Embryonic facial prominence (tissue), 1 donor: ENCODE measurements around the gene TRABD2A.

ENCODE experiments used
- DNase-seq: peaks from one replicate; pipeline ENCODE4 v3.0.0-alpha.2; 2016; ENCODE audit errors: extremely low spot score

Gene TRABD2A

DNA sequence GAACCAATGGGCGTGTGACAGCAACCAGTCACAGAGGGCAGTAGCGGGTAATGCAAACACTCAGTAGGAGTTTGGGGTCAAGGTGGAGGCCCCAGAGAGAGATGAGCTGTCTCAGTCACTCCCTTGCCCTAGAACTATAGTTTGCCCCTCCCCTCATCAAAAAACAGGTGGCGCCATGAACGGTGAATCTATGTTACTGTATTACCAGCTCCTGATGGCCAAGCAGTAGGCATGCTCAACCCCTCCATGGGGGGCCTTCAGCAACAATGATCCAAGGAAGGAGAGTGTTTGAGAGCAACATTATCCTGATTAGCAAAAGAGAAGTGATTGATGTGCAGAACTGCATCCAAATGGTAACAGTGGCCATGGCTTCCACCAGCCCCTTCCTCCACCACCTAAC is 30.4 kb downstream of the TRABD2A start:
- DNase-seq = no peak

DNA sequence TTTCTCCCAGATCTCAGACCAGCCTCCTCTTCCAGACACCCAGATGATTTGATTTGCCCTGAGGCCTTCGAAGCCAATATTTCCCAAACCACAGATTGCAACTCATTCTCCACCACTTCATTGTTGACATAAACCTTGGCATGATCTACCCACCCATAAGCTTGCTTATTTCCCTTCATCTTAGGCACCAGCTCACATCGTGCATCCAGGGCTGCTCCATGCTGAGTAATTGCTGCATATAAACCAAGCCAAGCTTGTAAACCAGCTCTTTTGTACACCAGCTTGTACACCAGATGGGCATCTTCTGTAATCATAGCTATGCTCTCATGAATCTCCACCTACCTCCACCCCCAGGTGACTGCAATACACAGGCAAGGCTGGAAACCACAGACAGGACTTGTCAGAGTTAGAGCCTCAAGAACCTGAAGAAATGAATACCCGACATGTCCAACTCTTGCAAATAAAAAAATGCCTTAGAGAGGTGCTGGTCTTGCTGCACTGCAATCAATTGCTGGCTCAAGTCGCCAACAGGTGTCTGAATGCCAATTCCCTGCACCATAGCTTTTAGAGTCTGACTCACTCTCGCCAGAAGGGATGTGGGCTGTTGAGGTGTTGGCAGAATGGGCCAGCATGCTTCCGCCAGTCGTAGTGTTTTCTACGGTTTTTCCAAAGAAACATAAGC is 31.5 kb downstream of the TRABD2A start:
- no peak for DNase-seq

DNA sequence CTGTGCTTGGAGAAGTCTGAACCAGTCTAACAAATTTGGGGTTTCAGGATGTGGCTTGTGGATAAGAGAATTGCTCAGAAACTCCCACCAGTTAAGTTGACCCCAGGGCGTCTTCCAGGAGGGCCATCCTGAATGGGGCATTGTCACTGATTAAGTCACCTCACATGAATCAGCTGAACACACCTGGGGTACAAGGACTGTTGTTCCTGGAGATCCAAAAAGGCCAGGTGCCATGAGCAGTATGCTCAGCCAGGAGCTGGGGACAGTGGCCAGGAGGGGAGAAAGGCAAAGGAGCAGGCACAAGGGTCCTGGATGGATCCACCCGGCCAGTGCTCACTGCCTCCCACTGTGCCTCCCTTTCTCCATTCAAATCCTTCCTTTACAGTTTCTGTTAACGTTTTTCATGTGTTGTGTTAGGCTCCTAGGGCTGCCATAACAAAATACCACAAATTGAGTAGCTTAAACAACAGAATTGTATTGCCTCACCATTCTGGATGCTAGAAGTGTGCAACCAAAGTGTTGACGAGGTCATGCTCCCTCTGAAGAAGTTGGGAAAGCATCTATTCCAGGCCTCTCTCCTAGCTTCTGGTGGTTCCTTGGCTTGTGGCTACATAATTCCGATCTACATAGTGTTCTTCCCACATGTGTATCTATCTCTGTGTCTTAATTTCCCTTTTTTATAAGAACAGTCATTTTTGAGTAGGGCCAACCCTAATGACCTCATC is 33.4 kb downstream of the TRABD2A start:
- no peak for DNase-seq

DNA sequence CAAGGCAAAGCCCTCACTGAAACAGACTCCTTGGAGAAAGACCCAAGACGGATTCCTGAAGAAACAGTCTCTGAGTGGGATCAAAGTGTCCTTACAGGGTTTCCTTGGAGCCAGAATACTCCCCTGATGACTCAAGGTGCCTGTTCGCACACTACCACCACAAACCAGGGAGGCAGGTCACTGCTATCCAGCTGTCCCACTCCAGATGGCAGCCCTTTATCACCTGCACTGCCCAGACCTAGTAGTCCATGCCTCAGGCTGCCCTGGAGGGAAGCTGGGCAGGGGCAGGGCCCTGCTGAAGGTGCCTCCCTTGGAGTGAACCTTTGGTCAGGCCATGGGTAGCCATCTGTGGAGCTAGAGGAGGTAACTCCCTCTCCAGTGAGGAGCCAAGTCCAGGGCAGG is 34.1 kb downstream of the TRABD2A start:
- DNase-seq = no peak

DNA sequence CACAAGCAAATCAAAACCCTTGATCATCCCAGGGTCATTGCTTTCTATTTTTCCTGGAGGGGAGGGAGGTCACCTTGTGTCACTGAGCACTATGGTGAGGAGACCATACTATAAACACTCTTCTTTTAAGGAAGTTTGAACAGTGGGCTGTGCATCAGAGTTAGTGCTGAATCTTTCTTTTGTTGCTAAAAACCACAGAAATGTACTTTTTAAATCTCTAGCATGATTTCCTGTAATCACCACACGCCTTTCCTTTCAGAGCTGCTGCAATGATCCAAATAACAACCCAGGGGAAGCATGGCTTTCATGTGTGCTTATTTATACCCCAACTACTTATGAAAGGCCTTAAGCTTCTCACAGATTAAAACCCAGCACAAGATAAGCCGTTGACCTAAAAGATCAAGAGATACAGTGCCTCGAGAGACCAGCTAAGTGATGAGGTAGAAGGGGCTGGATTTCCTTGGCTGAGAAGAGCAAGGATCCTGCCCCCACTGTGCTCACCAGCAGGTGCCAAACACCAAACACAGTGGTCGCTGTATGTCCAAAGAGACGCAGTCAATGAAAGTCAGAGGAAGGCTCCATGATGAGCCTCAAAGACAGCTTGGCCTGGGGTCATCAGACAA is 34.7 kb downstream of the TRABD2A start:
- no peak for DNase-seq

DNA sequence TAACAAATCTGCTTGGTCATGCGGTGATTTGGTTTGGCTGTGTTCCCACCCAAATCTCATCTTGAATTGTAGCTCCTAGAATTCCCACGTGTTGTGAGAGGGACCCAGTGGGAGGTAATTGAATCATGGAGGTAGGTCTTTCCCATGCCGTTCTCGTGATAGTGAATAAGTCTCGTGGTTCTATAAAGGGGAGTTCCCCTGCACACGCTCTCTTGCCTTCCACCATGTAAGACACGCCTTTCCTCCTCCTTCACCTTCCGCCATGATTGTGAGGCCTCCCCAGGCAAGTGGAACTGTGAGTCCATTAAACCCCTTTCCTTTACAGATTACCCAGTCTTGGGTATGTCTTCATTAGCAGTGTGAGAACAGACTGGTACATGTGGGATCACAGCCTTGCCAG is 36.7 kb downstream of the TRABD2A start:
- DNase-seq = no peak

DNA sequence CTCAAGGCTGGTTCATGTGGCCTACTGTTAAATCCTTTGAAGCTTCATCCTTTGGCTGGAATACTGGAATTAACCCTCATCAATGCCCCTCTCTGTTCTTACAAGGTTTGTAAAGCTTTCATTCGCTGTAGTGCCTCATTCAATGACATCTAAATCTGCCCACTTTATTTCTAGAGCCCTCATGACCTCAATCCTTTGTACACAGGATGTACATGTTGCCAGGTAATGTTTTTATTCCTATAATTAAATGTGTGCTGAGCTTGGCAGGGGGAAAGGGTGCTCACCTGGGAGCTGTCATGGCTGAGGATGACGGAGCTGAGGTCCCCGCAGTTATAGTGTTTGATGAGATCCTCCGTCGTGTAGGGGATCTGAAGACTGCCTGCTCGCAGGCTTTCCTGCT is 39.3 kb downstream of the TRABD2A start:
- no peak for DNase-seq

DNA sequence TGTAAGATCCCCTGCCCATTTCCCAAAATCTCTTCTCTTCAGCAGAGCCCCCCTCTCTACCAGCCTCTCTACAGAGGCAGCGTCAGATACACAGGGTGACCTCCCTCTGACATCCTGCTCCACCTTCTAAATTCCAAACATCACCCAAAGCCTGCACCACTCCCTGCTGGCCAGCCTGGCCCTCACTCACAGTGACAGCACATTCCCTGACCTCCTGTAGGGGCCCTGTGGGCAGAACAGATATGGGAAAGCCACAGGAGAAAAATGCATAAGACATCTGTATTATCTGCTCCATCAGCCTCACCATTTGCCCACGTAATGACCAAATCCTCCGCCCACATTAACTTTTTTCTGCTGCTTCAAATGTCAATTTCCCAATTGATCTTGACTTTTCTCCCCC is 40.6 kb downstream of the TRABD2A start:
- no peak for DNase-seq

DNA sequence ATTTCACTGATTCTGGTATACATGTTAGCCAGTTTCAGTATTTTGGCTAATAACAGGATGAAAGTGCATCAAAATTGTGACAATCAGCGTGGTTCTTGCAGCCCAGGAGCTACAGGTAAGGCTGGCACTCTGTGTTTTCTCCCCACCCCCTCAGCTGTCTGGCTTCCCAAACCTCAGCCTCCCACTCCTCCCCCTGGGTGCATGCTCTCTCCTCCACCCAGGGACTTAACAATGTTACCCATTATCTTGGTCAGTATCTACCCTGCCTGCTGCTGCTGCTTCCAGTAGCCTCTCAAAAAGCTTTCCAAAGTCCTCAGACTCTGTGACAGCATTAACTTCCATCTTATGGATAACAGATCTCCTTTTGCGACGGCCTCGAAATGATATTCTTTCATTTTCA is 41.0 kb downstream of the TRABD2A start:
- DNase-seq = no peak

DNA sequence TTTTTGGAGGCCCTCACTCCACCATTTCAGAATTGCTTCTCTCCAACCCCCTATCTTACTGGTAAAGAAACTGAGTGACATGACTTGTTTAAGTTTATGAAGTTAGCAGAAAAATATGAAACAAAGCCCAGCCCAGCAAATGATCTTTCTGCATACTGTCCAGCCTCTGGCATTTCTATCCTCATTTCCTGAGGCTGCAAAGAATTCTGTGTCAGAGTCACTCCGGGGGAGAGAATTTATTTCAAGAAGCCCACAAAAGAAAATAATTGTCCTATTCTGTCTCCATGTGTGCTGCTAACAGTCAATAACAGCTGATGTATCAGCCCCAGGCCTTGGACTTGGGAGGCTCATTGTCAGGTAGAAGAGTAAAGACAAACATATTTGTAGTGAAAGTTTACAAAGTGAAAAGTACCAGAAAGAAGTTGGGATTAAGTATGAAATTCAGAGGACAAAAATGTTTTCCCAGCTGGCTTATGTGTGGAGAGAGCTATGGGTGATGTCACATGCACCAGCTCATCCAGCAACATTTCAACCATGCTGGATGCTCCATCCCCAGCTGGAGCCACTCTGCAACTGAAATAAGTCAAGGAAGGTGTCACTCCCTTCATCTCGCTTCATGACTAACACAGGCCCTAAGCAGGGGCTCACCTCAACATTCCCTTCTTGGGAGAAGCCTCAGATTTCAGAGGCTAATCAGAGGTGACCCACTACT is 42.3 kb downstream of the TRABD2A start:
- no peak for DNase-seq

DNA sequence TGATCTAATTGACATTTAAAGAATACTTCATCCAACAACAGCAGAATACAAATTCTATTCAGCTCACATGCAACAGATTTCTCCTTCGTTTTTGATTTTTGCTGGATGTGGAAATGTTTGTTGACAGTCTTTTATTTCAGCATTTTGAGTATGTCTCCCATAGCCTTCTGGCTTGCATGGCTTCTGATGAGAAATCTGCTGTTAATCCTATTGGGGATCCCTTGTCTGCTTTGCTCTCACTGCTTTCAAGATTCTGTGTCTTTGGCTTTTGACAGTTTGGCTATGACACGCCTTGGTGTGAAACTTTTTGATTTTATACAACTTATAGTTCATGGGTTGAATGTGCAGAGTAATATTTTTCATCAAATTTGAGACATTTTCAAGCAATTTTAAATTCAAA is 44.7 kb downstream of the TRABD2A start:
- no peak for DNase-seq

DNA sequence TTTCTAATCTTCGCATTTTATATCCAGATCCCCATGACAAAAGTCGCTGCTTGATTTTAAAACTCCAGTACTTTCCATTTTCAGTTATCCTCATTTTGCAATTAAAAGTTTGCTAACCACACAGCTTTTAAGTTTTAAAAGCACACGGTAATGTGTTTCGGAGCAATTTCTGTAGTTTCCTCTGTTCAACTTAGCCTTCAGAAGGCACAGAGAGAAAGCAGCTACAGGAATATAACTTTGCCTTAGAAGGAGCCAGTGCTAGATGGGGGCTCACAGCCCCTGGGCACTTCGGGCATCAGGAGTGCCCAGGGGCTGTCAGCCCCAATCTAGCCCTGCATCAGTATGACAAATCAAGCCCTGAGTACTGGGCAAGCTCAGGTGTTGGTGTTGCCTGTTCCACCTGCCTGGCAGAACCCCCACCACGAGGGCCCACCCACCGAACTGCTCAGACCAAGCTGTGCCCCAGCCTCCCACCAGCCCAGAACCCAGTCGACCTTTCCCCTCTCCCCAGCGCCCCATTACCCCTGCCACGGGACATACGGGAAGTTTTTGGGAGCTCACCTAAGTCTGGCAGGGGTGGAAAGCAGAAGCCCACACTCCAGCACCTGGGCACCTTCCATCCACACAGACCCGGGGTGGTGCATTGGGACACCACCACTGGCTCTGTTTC is 47.3 kb downstream of the TRABD2A start:
- DNase-seq = no peak

DNA sequence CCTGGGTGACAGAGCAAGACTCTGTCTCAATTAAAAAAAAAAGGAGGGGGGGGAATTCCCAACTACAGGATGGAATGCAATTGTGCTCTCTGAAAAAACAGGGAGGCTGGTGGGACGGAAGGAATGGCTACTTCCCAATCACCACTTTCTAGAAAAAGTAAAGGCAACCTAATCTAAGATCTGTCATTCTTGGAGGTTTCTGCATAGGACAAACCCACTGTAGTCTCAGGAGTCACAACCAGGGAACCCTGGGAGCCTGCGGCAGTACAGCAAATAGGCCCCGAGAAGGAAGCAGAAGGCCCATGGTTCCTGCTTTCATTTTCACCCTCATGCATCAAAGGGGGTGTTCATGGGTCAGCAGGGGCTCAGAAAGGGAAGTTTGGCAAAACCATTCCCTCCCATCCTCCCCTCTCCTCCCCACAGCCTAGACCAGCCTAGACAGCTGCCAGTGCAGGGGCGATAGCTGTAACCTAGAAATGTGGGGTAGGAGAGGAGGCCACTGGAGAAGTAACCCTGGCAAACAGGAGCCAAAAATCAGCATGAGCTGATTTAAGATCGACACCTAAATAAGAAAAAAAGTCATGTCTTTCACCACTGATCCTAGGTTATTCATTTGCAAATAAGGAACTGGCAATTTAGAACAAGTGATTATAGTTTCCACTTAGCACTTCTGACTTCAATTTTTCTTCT is 48.0 kb downstream of the TRABD2A start:
- DNase-seq = no peak

DNA sequence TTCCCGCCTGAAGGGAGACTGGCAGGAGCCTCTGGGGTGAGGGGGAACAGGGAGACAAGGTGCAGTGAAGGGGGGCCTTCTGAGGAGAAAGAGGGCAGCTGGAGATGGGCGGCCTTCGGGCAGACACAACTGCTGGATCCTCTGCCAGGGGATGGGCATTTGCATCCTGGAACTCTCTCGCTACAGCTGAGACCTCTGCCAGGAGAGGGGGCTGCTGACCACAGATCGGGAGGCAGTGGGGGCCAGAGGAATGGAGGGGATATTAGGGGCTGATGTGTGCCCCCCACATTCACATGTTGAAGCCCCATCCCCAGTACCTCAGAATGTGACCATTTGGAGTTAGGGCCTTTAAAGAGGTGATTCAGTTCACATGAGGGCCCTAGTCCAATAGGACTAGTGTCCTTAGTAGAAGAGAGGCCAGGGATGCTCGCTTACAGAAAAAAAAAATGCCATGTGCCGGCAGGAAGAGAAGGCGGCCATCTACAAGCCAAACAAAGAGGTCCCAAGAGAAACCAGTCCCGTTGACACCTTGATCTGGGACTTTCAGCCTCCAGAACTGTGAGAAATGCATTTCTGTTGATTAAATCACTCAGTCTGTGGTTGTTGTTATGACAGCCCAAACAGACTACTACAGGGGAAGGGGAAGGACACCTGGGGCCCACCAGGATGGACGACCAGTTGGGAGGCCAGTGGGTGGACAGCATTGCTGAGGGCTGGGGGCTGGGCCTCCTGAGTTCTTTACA is 50.0 kb downstream of the TRABD2A start:
- no peak for DNase-seq

DNA sequence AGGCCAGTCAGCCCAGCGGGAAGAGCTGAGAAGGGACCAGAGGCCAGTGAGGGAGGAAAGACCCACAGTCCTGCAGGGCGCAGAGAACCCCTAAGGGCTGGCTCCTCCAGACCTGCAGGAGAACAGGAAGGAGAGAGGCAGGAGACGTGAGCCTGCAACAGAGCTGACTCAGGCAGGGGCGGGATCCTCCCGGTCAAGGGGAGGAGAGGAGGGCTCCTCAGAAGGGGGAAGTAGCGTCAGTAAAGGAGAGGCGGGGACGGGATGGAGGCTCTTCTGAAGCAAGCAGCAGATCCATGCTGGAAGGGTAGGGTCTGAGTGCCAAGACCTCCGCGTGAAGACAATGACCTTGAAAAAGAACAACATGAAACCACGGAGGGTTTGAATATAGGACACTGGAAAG is 50.8 kb downstream of the TRABD2A start:
- DNase-seq = no peak

DNA sequence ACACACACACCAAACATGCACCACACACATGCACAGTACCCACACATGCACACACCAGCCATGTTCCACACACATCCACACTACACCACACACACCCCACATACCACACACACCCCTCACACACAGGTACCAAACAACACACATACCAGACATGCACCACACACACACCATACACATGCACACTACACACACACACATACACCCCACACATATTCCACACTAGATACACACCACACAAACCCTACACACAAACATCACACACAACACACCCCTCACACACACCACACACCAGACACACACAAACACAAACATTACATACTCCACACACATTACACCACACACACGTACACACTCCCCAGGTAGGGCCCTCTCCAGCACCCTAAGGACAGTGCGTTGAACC is 51.2 kb downstream of the TRABD2A start:
- DNase-seq = no peak

DNA sequence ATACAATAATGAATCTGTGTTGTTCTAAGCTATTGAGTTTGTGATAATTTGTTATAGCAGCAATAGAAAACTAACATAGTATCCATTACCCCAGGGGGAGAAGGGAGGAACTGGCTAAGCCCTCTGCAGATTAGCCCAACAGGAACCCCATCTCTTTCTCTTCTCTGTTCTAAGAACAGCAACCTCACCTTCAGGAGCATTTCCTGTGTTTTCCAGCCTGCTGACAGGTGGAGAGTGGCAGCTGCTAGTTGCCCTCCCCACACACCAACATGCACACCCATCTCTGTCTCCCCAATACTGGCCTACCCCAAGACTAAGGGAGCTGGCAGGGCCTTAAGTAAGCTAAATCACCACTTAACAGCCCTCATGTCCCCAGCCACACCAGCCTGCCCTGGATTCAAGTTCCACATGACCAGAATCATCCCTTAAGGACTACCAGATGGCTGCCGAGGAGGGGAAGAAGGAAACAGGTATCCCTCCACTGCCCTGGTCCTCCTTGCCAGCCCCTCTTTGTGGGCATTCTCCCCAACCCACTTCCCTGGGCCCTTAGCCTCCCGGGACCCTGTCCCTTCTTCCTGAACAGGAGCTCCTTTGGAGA is 52.8 kb downstream of the TRABD2A start:
- DNase-seq = no peak

DNA sequence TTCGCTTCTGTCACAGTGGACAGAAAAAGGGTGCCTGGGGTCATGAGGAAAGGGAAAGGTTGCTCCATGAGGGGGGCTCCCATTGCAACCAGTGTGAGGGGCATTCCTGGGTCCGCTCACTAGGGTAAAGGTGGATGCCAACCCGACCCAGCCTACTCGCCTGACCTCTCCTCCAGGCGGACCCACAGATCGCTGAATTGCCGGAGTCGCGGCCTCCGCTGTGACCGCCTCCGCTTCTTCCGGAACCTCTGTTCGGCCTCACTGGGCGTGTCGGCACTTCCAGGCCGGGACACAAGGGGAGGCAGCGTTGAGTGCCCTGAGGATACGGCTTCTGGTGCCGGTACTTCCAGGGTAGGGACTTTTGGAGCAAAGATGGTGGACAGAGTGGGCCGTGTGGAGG is 57.1 kb downstream of the TRABD2A start:
- no peak for DNase-seq

DNA sequence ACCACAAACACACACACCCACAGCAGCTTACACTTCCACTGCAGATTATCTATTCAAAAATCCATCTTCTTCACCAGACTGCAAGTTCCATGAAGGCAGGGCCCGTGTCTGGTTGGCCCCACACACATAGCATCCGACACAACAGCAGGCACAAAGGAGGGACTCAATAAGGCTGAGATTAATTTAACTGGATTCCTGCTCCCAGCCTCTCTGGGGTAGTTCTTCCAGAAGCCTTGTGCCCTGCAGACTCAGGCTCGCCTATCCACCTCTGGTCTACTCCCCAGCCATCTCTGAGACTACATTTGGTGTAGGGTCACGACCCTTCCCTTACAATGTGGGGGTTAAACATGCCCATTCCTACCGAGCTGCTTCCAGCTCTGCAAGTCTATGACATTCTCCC is 57.7 kb downstream of the TRABD2A start:
- no peak for DNase-seq

DNA sequence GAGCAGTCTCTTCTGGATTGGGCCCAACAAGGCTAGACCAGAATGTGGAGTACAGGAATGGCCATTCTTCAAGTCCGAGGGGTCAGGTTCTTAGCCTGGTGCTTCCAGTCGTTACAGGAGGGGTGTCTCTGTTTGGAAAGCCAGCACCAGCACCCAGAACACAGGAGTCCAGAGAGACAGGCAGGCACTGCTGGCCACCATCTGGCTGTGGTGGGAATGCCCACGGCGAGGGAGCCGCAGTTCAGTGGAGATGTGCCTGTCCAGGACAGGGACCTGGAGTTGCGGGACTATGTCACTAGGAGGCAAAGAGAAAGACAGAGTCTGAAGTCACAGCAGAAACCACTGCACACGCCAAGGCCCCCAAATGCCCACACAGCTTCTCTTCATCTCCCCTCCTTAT is 59.1 kb downstream of the TRABD2A start:
- no peak for DNase-seq
